Memory B cell (primary cell): ENCODE measurements around the gene MEG3.

Experiments used
- ATAC-seq: fragments of 150-1000 bp; cut with Tn5 transposase; 2 replicates; pipeline ENCODE4 v1.10.0; 2021; ENCODE audit warnings: low read depth, mild to moderate bottlenecking, moderate library complexity
- DNase-seq, 2 donors: peaks; one replicate each; pipeline ENCODE4 v3.0.0; 2022; ENCODE audit warnings: low spot score in 2 of 2
- H3K27ac Mint-ChIP-seq: one replicate; pipeline ENCODE4 v1.8.0; 2022; ENCODE audit warnings: mild to moderate bottlenecking, moderate library complexity, mixed read lengths
- H3K27me3 Mint-ChIP-seq: one replicate; pipeline ENCODE4 v1.8.0; 2022; ENCODE audit warnings: mixed read lengths
- H3K36me3 Mint-ChIP-seq: one replicate; pipeline ENCODE4 v1.8.0; 2022; ENCODE audit warnings: mild to moderate bottlenecking, mixed read lengths
- H3K4me1 Mint-ChIP-seq: one replicate; pipeline ENCODE4 v1.8.0; 2022; ENCODE audit warnings: mixed read lengths
- H3K4me3 Mint-ChIP-seq: one replicate; pipeline ENCODE4 v1.8.0; 2022; ENCODE audit warnings: mild to moderate bottlenecking, moderate library complexity, mixed read lengths
- H3K9me3 Mint-ChIP-seq: one replicate; pipeline ENCODE4 v1.8.0; 2022; ENCODE audit warnings: mixed read lengths

MEG3 gene

GRCh38 chr14:100850841-100851585 is 25.1 kb downstream of the MEG3 start:
- Mint-ChIP-seq H3K27me3 (no peaks in the 10 kb centered on the region), H3K36me3 (no peaks in the 10 kb centered on the region), H3K9me3 (no peaks in the 10 kb centered on the region), H3K27ac (no peak overlapping the region), H3K4me3 (no peak overlapping the region), H3K4me1 (no peaks in the 10 kb centered on the region)
- DNase-seq (peak; percentile 51 to 71), ATAC-seq (peak; percentile 55)

- DNase-seq (no peak), ATAC-seq (no peak)
- Mint-ChIP-seq H3K9me3 (no peaks in the 10 kb centered on the region), H3K27me3 (no peaks in the 10 kb centered on the region), H3K4me1 (no peaks in the 10 kb centered on the region), H3K36me3 (no peaks in the 10 kb centered on the region), H3K4me3 (no peak overlapping the region), H3K27ac (no peak overlapping the region)
Observed at GRCh38 chr14:100851586-100851916, 25.6 kb downstream of the MEG3 start.

- H3K27ac Mint-ChIP-seq = no peak overlapping the region
- no peaks in the 10 kb centered on the region for H3K9me3 Mint-ChIP-seq
- no peaks in the 10 kb centered on the region for H3K27me3 Mint-ChIP-seq
Observed at GRCh38 chr14:100851946-100852620, 26.2 kb downstream of the MEG3 start.

GRCh38 chr14:100854435-100854834 is 28.5 kb downstream of the MEG3 start:
- Mint-ChIP-seq H3K4me1 (no peaks in the 10 kb centered on the region), H3K4me3 (no peak overlapping the region), H3K27me3 (no peaks in the 10 kb centered on the region), H3K36me3 (no peaks in the 10 kb centered on the region), H3K27ac (no peak overlapping the region), H3K9me3 (no peaks in the 10 kb centered on the region)
- no peak for ATAC-seq
- DNase-seq = no peak

More at GRCh38 chr14:100851946-100852620, 26.2 kb downstream of the MEG3 start:
- no peaks in the 10 kb centered on the region for H3K4me1 Mint-ChIP-seq
- no peaks in the 10 kb centered on the region for H3K36me3 Mint-ChIP-seq
- no peak overlapping the region for H3K4me3 Mint-ChIP-seq
- ATAC-seq = no peak
- no peak for DNase-seq

- Mint-ChIP-seq H3K27ac (no peak overlapping the region), H3K9me3 (no peaks in the 10 kb centered on the region), H3K27me3 (no peaks in the 10 kb centered on the region), H3K36me3 (no peaks in the 10 kb centered on the region), H3K4me3 (no peak overlapping the region), H3K4me1 (no peaks in the 10 kb centered on the region)
- no peak for ATAC-seq
- DNase-seq = no peak
Observed at GRCh38 chr14:100855256-100855930, 29.5 kb downstream of the MEG3 start.

GRCh38 chr14:100856056-100856950 is 30.4 kb downstream of the MEG3 start:
- Mint-ChIP-seq H3K36me3 (no peaks in the 10 kb centered on the region), H3K27ac (no peak overlapping the region), H3K4me3 (no peak overlapping the region), H3K27me3 (no peaks in the 10 kb centered on the region), H3K9me3 (no peaks in the 10 kb centered on the region), H3K4me1 (no peaks in the 10 kb centered on the region)
- DNase-seq (no peak), ATAC-seq (no peak)

GRCh38 chr14:100857233-100857922 is 31.5 kb downstream of the MEG3 start:
- ATAC-seq (no peak), DNase-seq (no peak)
- no peak overlapping the region for H3K27ac Mint-ChIP-seq

GRCh38 chr14:100857923-100858837 is 32.3 kb downstream of the MEG3 start:
- Mint-ChIP-seq H3K36me3 (no peaks in the 10 kb centered on the region), H3K27ac (no peak overlapping the region), H3K4me1 (no peaks in the 10 kb centered on the region), H3K4me3 (no peak overlapping the region), H3K27me3 (peaks cover 4% of the 10 kb centered on the region), H3K9me3 (peaks cover 4% of the 10 kb centered on the region)
- DNase-seq = no peak
- ATAC-seq = no peak

More at GRCh38 chr14:100857233-100857922, 31.5 kb downstream of the MEG3 start:
- Mint-ChIP-seq H3K4me3 (no peak overlapping the region), H3K4me1 (no peaks in the 10 kb centered on the region), H3K27me3 (peaks cover 4% of the 10 kb centered on the region), H3K9me3 (peaks cover 4% of the 10 kb centered on the region), H3K36me3 (no peaks in the 10 kb centered on the region)

GRCh38 chr14:100858838-100859220 is 32.9 kb downstream of the MEG3 start:
- H3K36me3 Mint-ChIP-seq = no peaks in the 10 kb centered on the region
- peaks cover 4% of the 10 kb centered on the region for H3K9me3 Mint-ChIP-seq
- no peak for DNase-seq
- H3K27ac Mint-ChIP-seq = no peak overlapping the region
- H3K4me1 Mint-ChIP-seq = no peaks in the 10 kb centered on the region
- peaks cover 4% of the 10 kb centered on the region for H3K27me3 Mint-ChIP-seq
- no peak for ATAC-seq
- no peak overlapping the region for H3K4me3 Mint-ChIP-seq

GRCh38 chr14:100859781-100860180 is 33.9 kb downstream of the MEG3 start:
- ATAC-seq = no peak
- Mint-ChIP-seq H3K27ac (no peak overlapping the region), H3K4me3 (no peak overlapping the region), H3K27me3 (peaks cover 4% of the 10 kb centered on the region), H3K36me3 (no peaks in the 10 kb centered on the region), H3K9me3 (peaks cover 4% of the 10 kb centered on the region), H3K4me1 (no peaks in the 10 kb centered on the region)
- DNase-seq = no peak

GRCh38 chr14:100860556-100861187 is 34.8 kb downstream of the MEG3 start:
- Mint-ChIP-seq H3K27ac (no peak overlapping the region), H3K36me3 (no peaks in the 10 kb centered on the region), H3K9me3 (peaks cover 4% of the 10 kb centered on the region), H3K4me3 (no peak overlapping the region), H3K27me3 (peaks cover 4% of the 10 kb centered on the region), H3K4me1 (no peaks in the 10 kb centered on the region)
- DNase-seq (no peak), ATAC-seq (no peak)

- Mint-ChIP-seq H3K36me3 (no peaks in the 10 kb centered on the region), H3K4me1 (no peaks in the 10 kb centered on the region), H3K9me3 (peaks cover 4% of the 10 kb centered on the region), H3K27ac (no peak overlapping the region), H3K4me3 (no peak overlapping the region), H3K27me3 (peaks cover 4% of the 10 kb centered on the region)
- ATAC-seq (no peak), DNase-seq (no peak)
Observed at GRCh38 chr14:100861188-100861936, 35.4 kb downstream of the MEG3 start.
